Measurements from ENCODE around the gene APC2.

APC2 gene

DNA sequence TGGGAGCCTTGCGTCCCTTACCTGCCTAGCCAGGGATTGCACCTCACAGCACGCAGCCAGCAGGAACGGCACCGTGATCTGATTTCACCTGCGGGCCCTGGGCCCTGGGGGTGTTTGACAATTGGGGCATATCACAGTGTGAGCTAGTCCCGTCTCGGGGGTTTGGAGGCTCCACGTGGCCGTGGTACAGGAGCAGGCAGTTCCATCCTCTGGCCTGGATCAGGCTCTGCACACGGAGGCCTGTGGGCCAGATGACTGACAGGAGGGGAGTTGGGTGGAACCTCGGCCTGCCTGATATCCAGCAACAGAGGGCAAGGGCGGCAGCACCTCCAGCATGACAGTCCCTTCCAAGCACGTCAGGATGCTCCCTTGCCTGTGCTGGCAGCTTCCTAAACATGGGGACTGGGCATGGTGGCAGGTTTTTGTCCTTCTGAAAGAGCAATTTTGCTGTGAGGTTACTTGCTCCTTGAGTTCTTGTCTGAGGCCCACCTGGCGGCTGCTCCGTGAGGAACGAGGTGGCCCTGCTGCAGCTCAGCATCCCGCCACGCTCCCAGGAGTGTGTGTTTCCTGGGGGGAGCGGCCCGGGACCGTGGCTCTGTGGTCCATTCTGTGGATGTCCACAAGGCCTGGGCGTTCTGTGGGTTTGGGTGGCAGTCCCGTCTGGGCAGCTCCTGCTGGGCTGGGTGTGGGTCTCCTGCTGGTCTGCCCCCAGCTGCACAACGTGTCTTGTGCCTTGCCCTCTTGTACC is 18.0 kb upstream of the APC2 start:
- H3K27ac ChIP-seq (ENCODE audit: low read depth in 2 of 2, low read length in 2 of 2): no peak overlapping the region
- no peak overlapping the region for H3K9ac ChIP-seq (ENCODE audit: low read depth in 1 of 2, low read length in 2 of 2)
- H3K4me3 ChIP-seq (ENCODE audit: low read length in 2 of 2): no peak overlapping the region
- peaks cover 49 to 50% of the 10 kb centered on the region in 2 donors for H3K36me3 ChIP-seq (ENCODE audit: control insufficient read depth in 2 of 2, insufficient read depth in 2 of 2, low read length in 2 of 2)
- peaks cover 2 to 4% of the 10 kb centered on the region in 2 donors for H3K4me1 ChIP-seq (ENCODE audit: control insufficient read depth in 2 of 2, insufficient read depth in 2 of 2, low read length in 2 of 2)
- no peaks in the 10 kb centered on the region for H3K9me3 ChIP-seq (ENCODE audit: control insufficient read depth in 2 of 2, low read length in 2 of 2)
- H3K27me3 ChIP-seq (ENCODE audit: control insufficient read depth in 2 of 2, insufficient read depth in 2 of 2, low read length in 2 of 2): no peaks in the 10 kb centered on the region

DNA sequence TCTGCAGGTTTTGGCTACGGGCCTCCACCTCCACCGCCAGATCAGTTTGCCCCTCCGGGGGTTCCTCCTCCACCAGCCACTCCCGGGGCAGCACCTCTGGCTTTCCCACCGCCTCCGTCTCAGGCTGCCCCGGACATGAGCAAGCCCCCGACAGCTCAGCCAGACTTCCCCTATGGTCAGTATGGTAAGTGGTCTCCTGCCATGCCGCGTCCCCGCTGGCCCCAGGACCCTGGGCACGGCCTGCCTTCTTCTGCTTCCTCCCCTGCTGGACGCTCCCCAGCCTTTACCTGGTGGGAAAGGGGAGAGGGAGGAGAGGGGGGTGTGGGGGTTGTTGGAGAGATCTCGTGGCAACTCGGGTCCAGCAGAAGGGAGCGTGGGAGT is 17.4 kb upstream of the APC2 start:
- Histone ChIP-seq H3K9me3 (ENCODE audit: control insufficient read depth in 2 of 2, low read length in 2 of 2) (no peaks in the 10 kb centered on the region), H3K36me3 (ENCODE audit: control insufficient read depth in 2 of 2, insufficient read depth in 2 of 2, low read length in 2 of 2) (peaks cover 46 to 50% of the 10 kb centered on the region in 2 donors), H3K4me3 (ENCODE audit: low read length in 2 of 2) (no peak overlapping the region), H3K4me1 (ENCODE audit: control insufficient read depth in 2 of 2, insufficient read depth in 2 of 2, low read length in 2 of 2) (peaks cover 2 to 5% of the 10 kb centered on the region in 2 donors), H3K27me3 (ENCODE audit: control insufficient read depth in 2 of 2, insufficient read depth in 2 of 2, low read length in 2 of 2) (no peaks in the 10 kb centered on the region), H3K9ac (ENCODE audit: low read depth in 1 of 2, low read length in 2 of 2) (no peak overlapping the region), H3K27ac (ENCODE audit: low read depth in 2 of 2, low read length in 2 of 2) (no peak overlapping the region)

DNA sequence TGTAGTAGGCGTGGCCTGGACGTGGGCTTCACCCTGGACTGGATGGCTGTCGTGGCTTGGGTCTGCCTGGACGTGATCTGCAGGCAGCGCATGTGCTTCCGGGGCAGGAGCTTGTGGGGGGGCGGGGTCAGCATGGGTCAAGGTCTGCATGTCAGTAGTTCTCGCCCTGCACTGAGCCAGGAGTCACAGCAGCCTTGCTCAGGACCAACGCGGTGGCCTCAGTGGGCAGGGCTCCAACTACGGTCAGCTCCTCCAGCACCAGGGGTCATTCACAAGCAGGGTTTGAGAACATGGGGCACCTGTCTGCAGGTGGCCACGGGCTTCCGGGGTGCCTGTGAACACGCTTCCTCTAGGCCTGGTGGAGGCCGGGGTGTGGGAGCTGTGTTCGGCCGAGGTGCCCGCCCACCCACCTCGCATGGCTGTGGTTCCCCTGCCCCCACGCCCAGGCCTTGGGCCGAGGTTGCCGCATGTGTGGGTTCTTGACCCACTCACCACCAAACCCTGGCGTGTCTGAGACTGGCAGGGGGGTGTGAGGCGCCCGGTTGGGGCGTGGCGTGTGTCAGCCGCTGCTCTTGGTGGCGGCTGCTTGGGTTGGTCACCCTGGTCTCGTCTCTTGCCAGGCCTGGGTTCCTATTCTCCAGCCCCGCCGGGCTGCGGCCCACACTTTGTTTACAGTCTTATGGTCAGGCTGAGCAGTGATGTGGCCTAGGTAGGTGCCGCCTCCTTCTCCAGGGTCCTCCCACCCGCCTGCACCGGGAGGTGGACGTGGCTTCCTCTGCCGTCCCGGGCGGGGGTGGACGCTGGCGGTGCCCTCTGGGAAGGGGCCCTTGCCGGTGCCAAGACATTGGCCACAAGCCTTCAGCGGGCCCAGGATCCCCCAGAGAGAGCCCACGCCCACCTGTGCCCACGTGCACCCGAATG is 16.5 kb upstream of the APC2 start:
- Histone ChIP-seq H3K27me3 (ENCODE audit: control insufficient read depth in 2 of 2, insufficient read depth in 2 of 2, low read length in 2 of 2) (no peaks in the 10 kb centered on the region), H3K9ac (ENCODE audit: low read depth in 1 of 2, low read length in 2 of 2) (no peak overlapping the region), H3K4me1 (ENCODE audit: control insufficient read depth in 2 of 2, insufficient read depth in 2 of 2, low read length in 2 of 2) (peaks cover 2 to 10% of the 10 kb centered on the region in 2 donors), H3K36me3 (ENCODE audit: control insufficient read depth in 2 of 2, insufficient read depth in 2 of 2, low read length in 2 of 2) (peaks cover 42 to 50% of the 10 kb centered on the region in 2 donors), H3K27ac (ENCODE audit: low read depth in 2 of 2, low read length in 2 of 2) (no peak overlapping the region), H3K4me3 (ENCODE audit: low read length in 2 of 2) (no peak overlapping the region), H3K9me3 (ENCODE audit: control insufficient read depth in 2 of 2, low read length in 2 of 2) (no peaks in the 10 kb centered on the region)

DNA sequence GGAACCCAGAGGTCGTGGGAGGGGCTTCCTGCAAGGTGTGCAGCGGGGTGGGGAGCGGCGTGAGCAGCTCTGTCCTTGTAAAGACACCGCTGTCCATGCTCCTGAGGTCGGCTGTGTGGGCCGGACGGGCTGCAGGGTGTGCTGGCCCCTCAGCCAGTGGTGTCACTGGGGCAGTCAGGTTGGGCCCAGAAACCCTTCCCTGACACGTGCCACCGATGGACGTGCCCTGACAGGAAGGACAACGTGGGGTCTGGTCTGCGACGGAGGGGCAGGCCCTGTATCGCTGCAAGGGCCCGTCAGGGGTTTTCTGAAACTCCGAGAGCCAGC is 15.9 kb upstream of the APC2 start:
- Histone ChIP-seq H3K27ac (ENCODE audit: low read depth in 2 of 2, low read length in 2 of 2) (no peak overlapping the region), H3K4me3 (ENCODE audit: low read length in 2 of 2) (no peak overlapping the region), H3K27me3 (ENCODE audit: control insufficient read depth in 2 of 2, insufficient read depth in 2 of 2, low read length in 2 of 2) (no peaks in the 10 kb centered on the region), H3K9me3 (ENCODE audit: control insufficient read depth in 2 of 2, low read length in 2 of 2) (no peaks in the 10 kb centered on the region), H3K9ac (ENCODE audit: low read depth in 1 of 2, low read length in 2 of 2) (no peak overlapping the region), H3K36me3 (ENCODE audit: control insufficient read depth in 2 of 2, insufficient read depth in 2 of 2, low read length in 2 of 2) (peaks cover 38 to 45% of the 10 kb centered on the region in 2 donors), H3K4me1 (ENCODE audit: control insufficient read depth in 2 of 2, insufficient read depth in 2 of 2, low read length in 2 of 2) (peaks cover 2 to 10% of the 10 kb centered on the region in 2 donors)

DNA sequence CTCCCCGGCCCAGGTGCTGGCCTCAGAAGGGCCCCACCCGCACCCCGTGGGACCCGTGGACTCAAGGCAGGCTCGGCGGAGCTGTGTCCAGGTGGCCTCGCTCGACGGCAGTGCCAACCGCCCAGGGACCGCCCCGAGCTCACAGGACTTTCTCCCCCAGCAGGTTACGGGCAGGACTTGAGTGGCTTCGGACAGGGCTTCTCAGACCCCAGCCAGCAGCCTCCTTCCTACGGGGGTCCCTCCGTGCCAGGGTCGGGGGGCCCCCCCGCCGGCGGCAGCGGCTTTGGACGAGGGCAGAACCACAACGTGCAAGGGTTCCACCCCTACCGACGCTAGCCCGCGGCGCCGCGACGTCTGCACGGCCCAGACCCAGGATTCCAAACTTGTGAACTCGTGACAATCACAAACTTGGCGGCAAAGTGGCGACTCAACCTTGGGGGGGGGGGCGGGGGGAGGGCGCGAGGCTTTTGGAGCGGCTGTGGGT is 15.3 kb upstream of the APC2 start:
- H3K27ac ChIP-seq (ENCODE audit: low read depth in 2 of 2, low read length in 2 of 2): no peak overlapping the region
- no peak overlapping the region for H3K4me3 ChIP-seq (ENCODE audit: low read length in 2 of 2)
- peaks cover 8 to 12% of the 10 kb centered on the region in 2 donors for H3K4me1 ChIP-seq (ENCODE audit: control insufficient read depth in 2 of 2, insufficient read depth in 2 of 2, low read length in 2 of 2)
- H3K9me3 ChIP-seq (ENCODE audit: control insufficient read depth in 2 of 2, low read length in 2 of 2): no peaks in the 10 kb centered on the region
- H3K27me3 ChIP-seq (ENCODE audit: control insufficient read depth in 2 of 2, insufficient read depth in 2 of 2, low read length in 2 of 2): no peaks in the 10 kb centered on the region
- peaks cover 33 to 41% of the 10 kb centered on the region in 2 donors for H3K36me3 ChIP-seq (ENCODE audit: control insufficient read depth in 2 of 2, insufficient read depth in 2 of 2, low read length in 2 of 2)
- no peak overlapping the region for H3K9ac ChIP-seq (ENCODE audit: low read depth in 1 of 2, low read length in 2 of 2)

DNA sequence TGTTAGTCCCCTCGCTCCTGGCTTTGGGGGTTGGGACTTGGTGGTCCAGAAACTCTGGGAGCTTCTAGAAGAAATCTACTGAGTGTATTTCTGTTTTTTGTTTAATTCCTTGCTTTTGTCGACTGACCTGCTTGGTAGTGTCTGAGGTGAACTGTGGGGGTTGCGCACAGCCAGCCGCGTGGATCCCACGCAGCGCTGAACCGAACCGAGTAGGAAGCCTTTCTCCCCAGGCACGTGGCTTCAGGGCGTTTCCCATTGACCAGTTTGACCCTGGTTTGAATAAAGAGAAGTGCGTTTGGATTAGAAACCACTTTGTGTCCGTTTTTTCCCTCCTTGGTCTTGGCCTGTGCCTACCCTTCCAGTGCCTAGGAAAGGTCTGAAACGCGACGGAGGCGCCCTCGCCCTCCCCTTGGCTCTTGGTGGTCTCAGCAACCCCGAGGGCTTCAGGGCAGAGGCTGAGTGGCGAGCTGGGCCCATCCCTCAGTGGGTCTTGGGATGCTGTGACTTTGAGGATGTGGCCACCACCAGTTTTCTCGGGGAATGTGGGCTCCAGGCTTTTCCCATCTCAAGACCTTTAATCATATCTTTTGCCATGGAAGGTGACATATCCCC is 14.4 kb upstream of the APC2 start:
- Histone ChIP-seq H3K4me3 (ENCODE audit: low read length in 2 of 2) (no peak overlapping the region), H3K36me3 (ENCODE audit: control insufficient read depth in 2 of 2, insufficient read depth in 2 of 2, low read length in 2 of 2) (peaks cover 34 to 44% of the 10 kb centered on the region in 2 donors), H3K4me1 (ENCODE audit: control insufficient read depth in 2 of 2, insufficient read depth in 2 of 2, low read length in 2 of 2) (peaks cover 13% of the 10 kb centered on the region in 2 donors), H3K27me3 (ENCODE audit: control insufficient read depth in 2 of 2, insufficient read depth in 2 of 2, low read length in 2 of 2) (no peaks in the 10 kb centered on the region), H3K27ac (ENCODE audit: low read depth in 2 of 2, low read length in 2 of 2) (no peak overlapping the region), H3K9ac (ENCODE audit: low read depth in 1 of 2, low read length in 2 of 2) (no peak overlapping the region), H3K9me3 (ENCODE audit: control insufficient read depth in 2 of 2, low read length in 2 of 2) (no peaks in the 10 kb centered on the region)

DNA sequence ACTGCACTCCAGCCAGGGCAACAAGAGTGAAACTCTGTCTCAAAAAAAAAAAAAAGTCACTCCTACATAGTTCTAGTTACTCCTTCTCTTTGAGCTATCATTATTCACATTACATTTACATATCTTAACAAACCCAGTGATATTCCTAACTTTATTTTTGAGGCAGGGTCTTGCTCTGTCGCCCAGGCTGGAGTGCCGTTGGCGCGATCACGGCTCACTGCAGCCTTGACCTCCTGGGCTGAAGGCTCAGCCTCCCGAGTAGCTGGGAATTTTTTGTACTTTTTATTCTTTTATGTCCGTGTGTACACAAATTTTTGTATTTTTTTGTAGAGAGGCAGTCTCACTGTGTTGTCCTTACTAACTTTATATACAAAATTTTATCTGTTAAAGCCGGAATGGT is 12.3 kb upstream of the APC2 start:
- Histone ChIP-seq H3K4me3 (ENCODE audit: low read length in 2 of 2) (peak overlapping the region; percentile 27 to 94), H3K9me3 (ENCODE audit: control insufficient read depth in 2 of 2, low read length in 2 of 2) (no peaks in the 10 kb centered on the region), H3K36me3 (ENCODE audit: control insufficient read depth in 2 of 2, insufficient read depth in 2 of 2, low read length in 2 of 2) (peaks cover 35 to 49% of the 10 kb centered on the region in 2 donors), H3K27me3 (ENCODE audit: control insufficient read depth in 2 of 2, insufficient read depth in 2 of 2, low read length in 2 of 2) (no peaks in the 10 kb centered on the region), H3K27ac (ENCODE audit: low read depth in 2 of 2, low read length in 2 of 2) (peak overlapping the region; percentile 62 to 78), H3K9ac (ENCODE audit: low read depth in 1 of 2, low read length in 2 of 2) (peak overlapping the region in 1 of 2 donors; percentile 76), H3K4me1 (ENCODE audit: control insufficient read depth in 2 of 2, insufficient read depth in 2 of 2, low read length in 2 of 2) (peaks cover 13% of the 10 kb centered on the region in 2 donors)

DNA sequence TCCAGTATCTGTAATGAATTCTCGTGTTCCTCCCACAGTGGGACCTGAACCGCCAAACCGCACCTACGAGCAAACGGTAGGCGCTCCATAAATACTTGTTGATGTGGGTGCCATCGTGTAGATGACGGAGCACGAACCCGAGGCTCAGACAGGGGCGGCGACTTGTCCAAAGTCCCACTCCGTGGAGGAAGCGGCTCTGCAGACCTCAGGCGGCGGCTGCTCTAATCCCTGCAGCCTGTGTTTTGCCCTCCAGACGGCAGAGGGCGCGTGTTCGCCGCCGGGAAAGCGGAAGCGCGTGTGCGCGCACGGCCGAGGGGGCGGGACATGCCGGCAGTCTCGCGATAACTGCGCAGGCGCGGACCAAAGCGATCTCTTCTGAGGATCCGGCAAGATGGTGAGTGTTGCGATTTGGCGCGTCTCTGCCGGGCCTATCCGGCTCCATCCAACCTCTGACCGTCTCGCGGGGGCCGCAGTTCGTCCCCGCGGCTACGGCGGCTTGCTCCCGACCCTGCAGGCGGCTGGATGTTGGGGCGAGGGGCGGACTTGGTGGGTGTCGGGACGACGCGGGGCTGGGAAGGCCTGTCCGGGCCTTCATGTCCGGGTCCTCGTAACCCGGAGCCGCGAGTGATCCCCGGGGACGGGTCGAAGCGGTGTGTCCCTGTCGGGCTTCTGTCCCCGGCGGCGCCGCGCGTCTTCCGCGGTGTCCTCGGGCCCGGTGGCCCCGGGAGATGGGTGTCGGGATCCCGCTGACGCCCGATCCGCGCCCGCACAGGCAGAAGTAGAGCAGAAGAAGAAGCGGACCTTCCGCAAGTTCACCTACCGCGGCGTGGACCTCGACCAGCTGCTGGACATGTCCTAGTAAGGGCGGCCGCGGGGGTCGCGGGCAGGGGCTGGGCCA is 11.6 kb upstream of the APC2 start, which contains the start of gene RPS15:
Gene RPS15, plus strand, starts transcription at position 362 of the 898 bp plus-strand sequence. Its CDS starts 30 bp downstream, at position 392.
- Histone ChIP-seq H3K27me3 (ENCODE audit: control insufficient read depth in 2 of 2, insufficient read depth in 2 of 2, low read length in 2 of 2) (no peaks in the 10 kb centered on the region), H3K4me1 (ENCODE audit: control insufficient read depth in 2 of 2, insufficient read depth in 2 of 2, low read length in 2 of 2) (peaks cover 13% of the 10 kb centered on the region in 2 donors), H3K27ac (ENCODE audit: low read depth in 2 of 2, low read length in 2 of 2) (peak within 1 kb of the TSS; percentile 87), H3K4me3 (ENCODE audit: low read length in 2 of 2) (peak within 1 kb of the TSS; percentile 85 to 94), H3K36me3 (ENCODE audit: control insufficient read depth in 2 of 2, insufficient read depth in 2 of 2, low read length in 2 of 2) (peaks cover 28 to 43% of the 10 kb centered on the region in 2 donors), H3K9me3 (ENCODE audit: control insufficient read depth in 2 of 2, low read length in 2 of 2) (no peaks in the 10 kb centered on the region), H3K9ac (ENCODE audit: low read depth in 1 of 2, low read length in 2 of 2) (peak within 1 kb of the TSS; percentile 76 to 86)

DNA sequence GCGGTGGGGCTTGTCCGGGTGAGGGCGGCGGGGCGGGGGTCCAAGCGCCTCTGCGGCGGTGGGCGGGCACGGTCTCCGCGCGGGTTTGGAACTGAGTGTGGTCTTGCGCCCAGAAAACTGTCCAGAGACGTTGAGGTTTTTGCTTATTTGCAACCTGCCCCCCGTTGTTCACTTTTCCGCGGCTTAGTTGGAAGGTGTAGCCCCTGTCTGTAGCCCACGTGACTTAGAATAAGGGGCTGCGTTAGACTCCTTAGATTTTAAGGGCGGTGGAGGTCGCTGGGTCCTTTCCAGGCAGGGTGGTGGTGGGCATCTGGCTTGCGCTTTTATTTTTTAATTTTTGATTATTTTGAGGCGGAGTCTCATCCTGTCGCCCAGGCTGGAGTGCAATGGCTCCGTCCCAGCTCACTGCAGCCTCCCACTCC is 11.0 kb upstream of the APC2 start:
- Histone ChIP-seq H3K36me3 (ENCODE audit: control insufficient read depth in 2 of 2, insufficient read depth in 2 of 2, low read length in 2 of 2) (peaks cover 23 to 36% of the 10 kb centered on the region in 2 donors), H3K4me3 (ENCODE audit: low read length in 2 of 2) (peak overlapping the region; percentile 85 to 94), H3K9me3 (ENCODE audit: control insufficient read depth in 2 of 2, low read length in 2 of 2) (no peaks in the 10 kb centered on the region), H3K4me1 (ENCODE audit: control insufficient read depth in 2 of 2, insufficient read depth in 2 of 2, low read length in 2 of 2) (peaks cover 13% of the 10 kb centered on the region in 2 donors), H3K9ac (ENCODE audit: low read depth in 1 of 2, low read length in 2 of 2) (peak overlapping the region; percentile 76 to 86), H3K27ac (ENCODE audit: low read depth in 2 of 2, low read length in 2 of 2) (peak overlapping the region; percentile 87), H3K27me3 (ENCODE audit: control insufficient read depth in 2 of 2, insufficient read depth in 2 of 2, low read length in 2 of 2) (no peaks in the 10 kb centered on the region)
